Endothelial cell (in vitro differentiated cells): Measurements from ENCODE around the gene CRADD. TPM values are rescaled to one million over a fixed set of nuclear protein-coding genes. Genes with fewer than 3 reads are reported as not detected.

Experiments used
- DNase-seq: peaks from one replicate; pipeline ENCODE4 v3.0.0; 2021; ENCODE audit warnings: low spot score
- H3K27ac Mint-ChIP-seq: one replicate; pipeline ENCODE4 v1.8.0; 2021; ENCODE audit warnings: mixed read lengths, inconsistent platforms; ENCODE audit not compliant: unreplicated experiment
- H3K27me3 Mint-ChIP-seq: one replicate; pipeline ENCODE4 v1.8.0; 2021; ENCODE audit warnings: mild to moderate bottlenecking, moderate library complexity, mixed read lengths, inconsistent platforms; ENCODE audit not compliant: unreplicated experiment
- H3K36me3 Mint-ChIP-seq: one replicate; pipeline ENCODE4 v1.8.0; 2021; ENCODE audit warnings: mild to moderate bottlenecking, low read depth, mixed read lengths, inconsistent platforms; ENCODE audit not compliant: unreplicated experiment
- H3K4me1 Mint-ChIP-seq: one replicate; pipeline ENCODE4 v1.8.0; 2021; ENCODE audit warnings: mild to moderate bottlenecking, mixed read lengths, inconsistent platforms; ENCODE audit not compliant: unreplicated experiment
- H3K4me3 Mint-ChIP-seq: one replicate; pipeline ENCODE4 v1.8.0; 2021; ENCODE audit warnings: mild to moderate bottlenecking, mixed read lengths, inconsistent platforms; ENCODE audit not compliant: unreplicated experiment
- H3K9me3 Mint-ChIP-seq: one replicate; pipeline ENCODE4 v1.8.0; 2021; ENCODE audit warnings: mixed read lengths, inconsistent platforms; ENCODE audit not compliant: unreplicated experiment
- CTCF ChIP-seq: fragments of 200-600 bp; sonication (generic); IDR thresholded peaks from one replicate; pipeline ENCODE4 v1.5.0; 2021; ENCODE audit warnings: antibody characterized with exemption; ENCODE audit not compliant: unreplicated experiment
- total RNA-seq: library from RNA; stranded (reverse); fragmentation: NEBNext Ultra II Directional; extraction: Animal tissue kit (Norgen Biotek cat#: 25700); gene quantifications from one replicate; pipeline ENCODE4 v1.2.1, GENCODE V29; 2021; ENCODE audit not compliant: unreplicated experiment

The CRADD gene
- total RNA-seq, 1 donor from 2014 or later = 6.5 TPM

DNA sequence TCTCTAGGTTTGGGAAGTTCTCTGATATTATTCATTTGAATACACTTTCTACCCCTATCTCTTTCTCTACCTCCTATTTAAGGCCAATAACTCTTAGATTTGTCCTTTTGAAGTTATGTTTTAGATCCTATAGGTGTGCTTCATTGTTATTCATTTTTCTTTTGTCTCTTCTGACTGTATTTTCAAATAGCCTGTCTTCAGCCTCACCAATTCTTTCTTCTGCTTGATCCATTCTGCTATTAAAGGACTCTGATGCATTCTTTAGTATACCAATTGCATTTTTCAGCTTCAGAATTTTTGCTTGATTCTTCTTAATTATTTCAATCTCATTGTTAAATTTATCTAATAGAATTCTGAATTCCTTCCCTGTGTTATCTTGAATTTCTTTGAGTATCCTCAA is 199.2 kb downstream of the CRADD start:
- Mint-ChIP-seq H3K9me3 (no peaks in the 10 kb centered on the region), H3K36me3 (no peaks in the 10 kb centered on the region), H3K27me3 (no peaks in the 10 kb centered on the region), H3K4me1 (peaks cover 12% of the 10 kb centered on the region), H3K4me3 (no peak overlapping the region), H3K27ac (no peak overlapping the region)
- TF ChIP-seq CTCF = no peak
- DNase-seq = no peak

- Mint-ChIP-seq H3K27ac (no peak overlapping the region), H3K36me3 (no peaks in the 10 kb centered on the region), H3K27me3 (no peaks in the 10 kb centered on the region), H3K9me3 (no peaks in the 10 kb centered on the region), H3K4me1 (peaks cover 13% of the 10 kb centered on the region), H3K4me3 (no peak overlapping the region)
- DNase-seq = no peak
- TF ChIP-seq CTCF = no peak
These were observed 200.3 kb downstream of the CRADD start for GRCh38 chr12:93877446-93877845.

DNA sequence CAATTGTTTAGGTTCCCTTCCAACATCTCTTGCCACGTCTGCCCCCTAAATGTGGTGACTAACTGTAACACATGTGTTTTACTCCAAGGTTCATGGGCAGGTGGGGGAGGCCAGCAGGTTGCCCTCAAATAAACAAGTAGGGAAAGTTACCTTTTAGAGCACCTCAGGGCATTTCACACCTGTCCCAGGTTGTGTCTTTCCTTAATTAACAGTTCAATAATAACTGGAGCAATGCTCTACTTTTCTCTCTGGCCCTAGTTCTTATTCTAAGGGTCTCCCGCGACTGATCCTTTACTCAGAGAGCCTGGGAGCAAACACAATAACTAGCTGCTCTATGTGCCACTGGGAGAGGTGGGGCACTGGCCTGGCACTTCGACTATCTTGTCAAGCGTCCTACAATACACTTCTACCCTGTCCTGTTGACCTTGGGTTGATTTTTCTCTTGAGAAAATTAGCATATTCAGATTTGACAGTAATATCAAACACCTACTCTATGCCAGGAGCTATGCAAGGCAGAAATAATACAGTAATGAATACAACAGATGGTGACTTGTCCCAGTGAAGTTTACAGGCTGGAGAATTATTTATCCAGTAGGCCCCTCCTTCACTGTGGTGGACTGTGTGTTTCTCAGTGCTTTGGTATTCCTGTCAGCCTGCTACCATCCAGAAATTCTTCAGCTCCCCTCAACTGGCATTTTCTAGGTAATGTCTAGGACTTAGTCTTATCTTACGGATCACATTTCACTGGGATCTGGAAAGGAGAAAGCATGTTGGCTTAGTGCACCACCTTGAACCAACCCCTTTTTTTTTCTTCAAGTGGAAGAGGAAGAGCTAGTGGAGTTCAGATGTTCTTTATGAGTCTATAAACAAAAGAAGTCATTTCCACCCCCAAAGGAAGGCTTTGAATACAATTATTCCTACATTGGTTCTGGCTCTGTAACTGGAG is 202.6 kb downstream of the CRADD start:
- TF ChIP-seq CTCF = no peak
- no peak overlapping the region for H3K27ac Mint-ChIP-seq
- H3K4me3 Mint-ChIP-seq = no peak overlapping the region
- H3K36me3 Mint-ChIP-seq = no peaks in the 10 kb centered on the region
- no peak for DNase-seq
- no peaks in the 10 kb centered on the region for H3K27me3 Mint-ChIP-seq
- peaks cover 30% of the 10 kb centered on the region for H3K4me1 Mint-ChIP-seq
- H3K9me3 Mint-ChIP-seq = no peaks in the 10 kb centered on the region

DNA sequence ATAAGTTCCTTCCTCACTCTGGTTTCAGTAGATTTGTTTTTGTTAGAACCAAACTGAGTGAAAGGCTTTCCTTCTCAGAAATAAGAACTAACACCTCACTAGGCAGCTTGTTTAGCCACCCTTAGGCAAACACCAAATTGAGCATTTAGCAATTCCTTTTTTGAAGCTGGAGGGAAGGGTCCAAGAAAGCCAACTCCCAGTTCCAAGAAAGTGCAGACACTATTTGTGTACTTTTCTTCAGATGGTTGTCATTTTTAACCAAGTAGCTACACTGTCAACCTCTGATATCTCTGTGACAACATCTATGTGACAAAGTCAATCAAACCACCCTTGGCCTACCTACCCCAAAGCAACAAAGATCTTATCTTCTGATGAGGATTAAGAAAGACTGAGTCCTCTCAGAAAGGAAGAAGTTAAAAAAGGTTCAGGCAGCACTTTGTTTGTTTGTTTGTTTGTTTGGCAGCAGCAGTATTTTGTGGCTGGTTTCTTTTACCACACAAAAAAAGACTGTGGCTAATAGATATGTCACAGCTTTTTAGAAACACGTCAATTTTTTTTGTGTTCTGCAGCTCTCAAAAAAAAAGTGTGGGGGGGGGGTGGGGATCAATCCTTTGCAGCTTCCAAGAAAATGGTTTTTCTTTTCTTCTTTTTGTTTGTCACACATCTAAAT is 203.8 kb downstream of the CRADD start:
- Mint-ChIP-seq H3K36me3 (no peaks in the 10 kb centered on the region), H3K9me3 (no peaks in the 10 kb centered on the region), H3K27ac (no peak overlapping the region), H3K4me3 (no peak overlapping the region), H3K4me1 (peaks cover 34% of the 10 kb centered on the region), H3K27me3 (no peaks in the 10 kb centered on the region)
- no peak for DNase-seq
- no peak for TF ChIP-seq CTCF

GRCh38 chr12:93882763-93883162 is 205.6 kb downstream of the CRADD start:
- no peak for TF ChIP-seq CTCF
- Mint-ChIP-seq H3K9me3 (no peaks in the 10 kb centered on the region), H3K27me3 (no peaks in the 10 kb centered on the region), H3K36me3 (no peaks in the 10 kb centered on the region), H3K4me3 (no peak overlapping the region), H3K4me1 (peaks cover 34% of the 10 kb centered on the region), H3K27ac (no peak overlapping the region)
- no peak for DNase-seq
